Measurements from ENCODE around the gene TCF4. TPM values are rescaled to one million over a fixed set of nuclear protein-coding genes. Genes with fewer than 3 reads are reported as not detected.

The TCF4 gene
- total RNA-seq, 2 experiments from 2014 or later = 75.9 to 76.0 TPM

- Histone ChIP-seq H3K27ac (ENCODE audit: low read depth, low read length, poor library complexity, severe bottlenecking) (no peak overlapping the region), H3K4me2 (ENCODE audit: low read length) (no peak overlapping the region), H3K4me3 (ENCODE audit: low read depth, low read length, poor library complexity, severe bottlenecking) (no peak overlapping the region), H3K9me2 (ENCODE audit: insufficient read depth, low read length) (no peaks in the 10 kb centered on the region), H3K9me3 (ENCODE audit: low read length) (no peaks in the 10 kb centered on the region), H2AFZ (ENCODE audit: low read length) (no peak overlapping the region), H4K20me1 (ENCODE audit: insufficient read depth, low read length) (no peaks in the 10 kb centered on the region), H3K79me2 (ENCODE audit: insufficient read depth, low read depth, low read length) (no peaks in the 10 kb centered on the region), H3K36me3 (ENCODE audit: insufficient read depth, low read length) (peaks cover under 1% of the 10 kb centered on the region; the same call in 1 of the 2 replicates), H3K4me1 (ENCODE audit: insufficient read depth, low read length, poor library complexity, severe bottlenecking) (peaks cover 17% of the 10 kb centered on the region)
- TF ChIP-seq, protein P1, sequence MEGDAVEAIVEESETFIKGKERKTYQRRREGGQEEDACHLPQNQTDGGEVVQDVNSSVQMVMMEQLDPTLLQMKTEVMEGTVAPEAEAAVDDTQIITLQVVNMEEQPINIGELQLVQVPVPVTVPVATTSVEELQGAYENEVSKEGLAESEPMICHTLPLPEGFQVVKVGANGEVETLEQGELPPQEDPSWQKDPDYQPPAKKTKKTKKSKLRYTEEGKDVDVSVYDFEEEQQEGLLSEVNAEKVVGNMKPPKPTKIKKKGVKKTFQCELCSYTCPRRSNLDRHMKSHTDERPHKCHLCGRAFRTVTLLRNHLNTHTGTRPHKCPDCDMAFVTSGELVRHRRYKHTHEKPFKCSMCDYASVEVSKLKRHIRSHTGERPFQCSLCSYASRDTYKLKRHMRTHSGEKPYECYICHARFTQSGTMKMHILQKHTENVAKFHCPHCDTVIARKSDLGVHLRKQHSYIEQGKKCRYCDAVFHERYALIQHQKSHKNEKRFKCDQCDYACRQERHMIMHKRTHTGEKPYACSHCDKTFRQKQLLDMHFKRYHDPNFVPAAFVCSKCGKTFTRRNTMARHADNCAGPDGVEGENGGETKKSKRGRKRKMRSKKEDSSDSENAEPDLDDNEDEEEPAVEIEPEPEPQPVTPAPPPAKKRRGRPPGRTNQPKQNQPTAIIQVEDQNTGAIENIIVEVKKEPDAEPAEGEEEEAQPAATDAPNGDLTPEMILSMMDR (conservative IDR thresholded peaks at IDR 0.05; ENCODE audit: low read length) = no peak
- no peak for TF ChIP-seq EZH2phosphoT487 (IDR thresholded peaks at IDR 0.05; ENCODE audit: borderline replicate concordance, low read depth, low read length)
- ChIA-PET CTCF (ENCODE audit: unreplicated experiment) (interaction anchor here (0.6 kb wide), 1 partner anchor 116 kb away, joined by 3 read pairs; no protein-coding TSS in a partner anchor), POLR2A (interaction anchor here (0.7 to 1.2 kb wide), 3 partner anchors 13 to 458 kb away, joined by 3 read pairs; no protein-coding TSS in a partner anchor)
- intact Hi-C loops (cut with micrococcal nuclease; ENCODE audit: unreplicated experiment) = no loop called here
- BruUV-seq (replicated peaks) = no TSS peak
- no peak for DNase-seq (ENCODE audit: low spot score)
Measured at GRCh38 chr18:55331301-55331700, 256.7 kb downstream of the TCF4 start.

DNA sequence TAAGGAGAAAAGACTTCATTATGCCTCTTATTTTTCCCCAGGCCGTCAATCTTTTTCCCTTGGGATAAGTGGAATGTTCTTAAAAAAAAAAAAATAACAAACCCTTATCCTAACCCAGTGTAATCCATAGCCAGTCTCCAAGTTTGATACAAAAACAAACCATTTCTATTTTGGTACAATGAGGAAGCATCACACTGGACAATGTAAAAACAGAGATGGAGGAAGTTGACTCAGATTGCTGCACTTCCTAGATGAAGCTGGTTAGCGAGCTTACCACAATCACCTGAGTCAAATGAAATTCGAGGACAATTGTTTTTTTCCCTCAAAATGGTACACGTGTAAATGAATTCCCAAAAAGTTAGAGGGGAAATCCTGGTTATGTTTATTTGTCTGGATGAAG lies 259.7 kb downstream of the TCF4 start:
- Histone ChIP-seq H3K36me3 (ENCODE audit: insufficient read depth, low read length) (no peaks in the 10 kb centered on the region; the same call in 1 of the 2 replicates), H3K4me2 (ENCODE audit: low read length) (no peak overlapping the region), H3K4me1 (ENCODE audit: insufficient read depth, low read length, poor library complexity, severe bottlenecking) (peaks cover 38% of the 10 kb centered on the region), H4K20me1 (ENCODE audit: insufficient read depth, low read length) (no peaks in the 10 kb centered on the region), H3K27ac (ENCODE audit: low read depth, low read length, poor library complexity, severe bottlenecking) (no peak overlapping the region), H2AFZ (ENCODE audit: low read length) (no peak overlapping the region), H3K9me2 (ENCODE audit: insufficient read depth, low read length) (no peaks in the 10 kb centered on the region), H3K4me3 (ENCODE audit: low read depth, low read length, poor library complexity, severe bottlenecking) (no peak overlapping the region), H3K79me2 (ENCODE audit: insufficient read depth, low read depth, low read length) (peaks cover 8% of the 10 kb centered on the region; the same call in 1 of the 2 replicates), H3K9me3 (ENCODE audit: low read length) (no peaks in the 10 kb centered on the region)
- TF ChIP-seq EZH2phosphoT487 (IDR thresholded peaks at IDR 0.05; ENCODE audit: borderline replicate concordance, low read depth, low read length) = no peak
- TF ChIP-seq, protein P1 (conservative IDR thresholded peaks at IDR 0.05; ENCODE audit: low read length) = no peak
- DNase-seq (ENCODE audit: low spot score) = no peak
- POLR2A ChIA-PET = no interaction called here
- BruUV-seq (replicated peaks) = no TSS peak
- CTCF ChIA-PET (ENCODE audit: unreplicated experiment) = no interaction called here
- intact Hi-C loops (cut with micrococcal nuclease; ENCODE audit: unreplicated experiment) = no loop called here

- TF ChIP-seq EZH2phosphoT487 (IDR thresholded peaks at IDR 0.05; ENCODE audit: borderline replicate concordance, low read depth, low read length) = no peak
- TF ChIP-seq, protein P1 (conservative IDR thresholded peaks at IDR 0.05; ENCODE audit: low read length) = no peak
- no TSS peak for BruUV-seq (replicated peaks)
- Histone ChIP-seq H3K4me1 (ENCODE audit: insufficient read depth, low read length, poor library complexity, severe bottlenecking) (peaks cover 39% of the 10 kb centered on the region), H4K20me1 (ENCODE audit: insufficient read depth, low read length) (no peaks in the 10 kb centered on the region), H3K27ac (ENCODE audit: low read depth, low read length, poor library complexity, severe bottlenecking) (no peak overlapping the region), H3K79me2 (ENCODE audit: insufficient read depth, low read depth, low read length) (peaks cover 15% of the 10 kb centered on the region; the same call in 1 of the 2 replicates), H3K9me3 (ENCODE audit: low read length) (no peaks in the 10 kb centered on the region), H2AFZ (ENCODE audit: low read length) (no peak overlapping the region), H3K36me3 (ENCODE audit: insufficient read depth, low read length) (no peaks in the 10 kb centered on the region; the same call in 1 of the 2 replicates), H3K9me2 (ENCODE audit: insufficient read depth, low read length) (no peaks in the 10 kb centered on the region), H3K4me2 (ENCODE audit: low read length) (no peak overlapping the region), H3K4me3 (ENCODE audit: low read depth, low read length, poor library complexity, severe bottlenecking) (no peak overlapping the region)
- intact Hi-C loops (cut with micrococcal nuclease; ENCODE audit: unreplicated experiment) = no loop called here
- CTCF ChIA-PET (ENCODE audit: unreplicated experiment) = no interaction called here
- POLR2A ChIA-PET = interaction anchor here (1.9 kb wide), 1 partner anchor 10 kb away, joined by 6 read pairs; no protein-coding TSS in a partner anchor
- DNase-seq (ENCODE audit: low spot score) = no peak
Measured at GRCh38 chr18:55327454-55327853, 260.5 kb downstream of the TCF4 start.

Measured in OCI-LY7 (cell line).